Mesendoderm (in vitro differentiated cells): ENCODE measurements around the gene SLIT3.

ENCODE experiments used
- DNase-seq: peaks from one replicate; pipeline ENCODE4 v3.0.0; 2013
- H2AK5ac ChIP-seq: 2 replicates; pipeline ENCODE4 v1.6.1; 2013; ENCODE audit warnings: low read length, inconsistent platforms
- H2BK120ac ChIP-seq: 2 replicates; pipeline ENCODE4 v1.6.1; 2013; ENCODE audit warnings: low read depth, mild to moderate bottlenecking, low read length, moderate library complexity, mixed read lengths
- H2BK15ac ChIP-seq: replicated peaks from 2 replicates; pipeline ENCODE4 v1.6.1; 2013; ENCODE audit warnings: low read depth, mild to moderate bottlenecking, moderate library complexity
- H2BK5ac ChIP-seq: 2 replicates; pipeline ENCODE4 v1.6.1; 2013; ENCODE audit warnings: low read length, inconsistent platforms
- H3K18ac ChIP-seq: 2 replicates; pipeline ENCODE4 v1.6.1; 2013; ENCODE audit warnings: mild to moderate bottlenecking, low read length, mixed read lengths
- H3K23ac ChIP-seq: one replicate; pipeline ENCODE4 v1.6.1; 2013; ENCODE audit warnings: low read length
- H3K27ac ChIP-seq: 2 replicates; pipeline ENCODE4 v1.5.1; 2013; ENCODE audit warnings: low read depth, mild to moderate bottlenecking, inconsistent platforms, low read length, moderate library complexity
- H3K27me3 ChIP-seq: 2 replicates; pipeline ENCODE4 v1.6.1; 2013; ENCODE audit warnings: low read length, control low read depth, mild to moderate bottlenecking, inconsistent platforms; ENCODE audit not compliant: insufficient read depth, poor library complexity
- H3K36me3 ChIP-seq: 2 replicates; pipeline ENCODE4 v1.6.1; 2013; ENCODE audit warnings: low read length, inconsistent platforms; ENCODE audit not compliant: control insufficient read depth, insufficient read depth
- H3K4ac ChIP-seq: one replicate; pipeline ENCODE4 v1.6.1; 2013; ENCODE audit warnings: low read depth, mild to moderate bottlenecking, low read length, moderate library complexity
- H3K4me1 ChIP-seq: 2 replicates; pipeline ENCODE4 v1.6.1; 2013; ENCODE audit warnings: low read depth, low read length, inconsistent platforms; ENCODE audit not compliant: control insufficient read depth
- H3K4me2 ChIP-seq: 2 replicates; pipeline ENCODE4 v1.6.1; 2013; ENCODE audit warnings: low read length
- H3K4me3 ChIP-seq: 2 replicates; pipeline ENCODE4 v1.5.1; 2013; ENCODE audit warnings: mild to moderate bottlenecking, low read length
- H3K56ac ChIP-seq: one replicate; pipeline ENCODE4 v1.6.1; 2013; ENCODE audit warnings: low read length
- H3K79me1 ChIP-seq: 2 replicates; pipeline ENCODE4 v1.6.1; 2013; ENCODE audit warnings: low read length, inconsistent platforms
- H3K79me2 ChIP-seq: 2 replicates; pipeline ENCODE4 v1.6.1; 2013; ENCODE audit warnings: mild to moderate bottlenecking, low read length; ENCODE audit not compliant: control insufficient read depth, insufficient read depth
- H3K9ac ChIP-seq: 2 replicates; pipeline ENCODE4 v1.6.1; 2013; ENCODE audit warnings: low read length, inconsistent platforms
- H4K5ac ChIP-seq: one replicate; pipeline ENCODE4 v1.6.1; 2013; ENCODE audit warnings: low read length
- H4K8ac ChIP-seq: one replicate; pipeline ENCODE4 v1.6.1; 2013; ENCODE audit warnings: low read depth, mild to moderate bottlenecking, control low read depth, low read length, moderate library complexity
- WGBS: extraction: QIAGEN DNeasy Blood & Tissue Kit; methylation state at CpG from one replicate; pipeline ENCODE4 v1.1.7; 2013; ENCODE audit warnings: low lambda C conversion rate, missing lambda C conversion rate; ENCODE audit not compliant: insufficient coverage; ENCODE audit errors: extremely low coverage; 5-methylcytosine and 5-hydroxymethylcytosine counted together

The SLIT3 gene

GRCh38 chr5:169272731-169273427 is 28.1 kb downstream of the SLIT3 start:
- H2BK120ac ChIP-seq, result no peak overlapping the region
- H4K5ac ChIP-seq, result no peak overlapping the region
- H3K27ac ChIP-seq, result no peak overlapping the region
- H3K4me1 ChIP-seq, result no peaks in the 10 kb centered on the region
- no CpG with 5 or more reads among the region's 12 CpGs for WGBS
- H3K9ac ChIP-seq, result no peak overlapping the region
- H3K18ac ChIP-seq, result no peak overlapping the region
- no peaks in the 10 kb centered on the region for H3K79me1 ChIP-seq
- no peak overlapping the region for H4K8ac ChIP-seq
- H2AK5ac ChIP-seq, result no peak overlapping the region
- H3K79me2 ChIP-seq, result no peaks in the 10 kb centered on the region
- DNase-seq, result no peak
- H3K4me3 ChIP-seq, result no peak overlapping the region
- no peak overlapping the region for H3K4me2 ChIP-seq
- no peak overlapping the region for H2BK15ac ChIP-seq
- no peaks in the 10 kb centered on the region for H3K27me3 ChIP-seq
- H3K56ac ChIP-seq, result no peak overlapping the region
- H3K36me3 ChIP-seq, result no peaks in the 10 kb centered on the region
- H2BK5ac ChIP-seq, result no peak overlapping the region
- no peak overlapping the region for H3K23ac ChIP-seq
- no peak overlapping the region for H3K4ac ChIP-seq

DNA sequence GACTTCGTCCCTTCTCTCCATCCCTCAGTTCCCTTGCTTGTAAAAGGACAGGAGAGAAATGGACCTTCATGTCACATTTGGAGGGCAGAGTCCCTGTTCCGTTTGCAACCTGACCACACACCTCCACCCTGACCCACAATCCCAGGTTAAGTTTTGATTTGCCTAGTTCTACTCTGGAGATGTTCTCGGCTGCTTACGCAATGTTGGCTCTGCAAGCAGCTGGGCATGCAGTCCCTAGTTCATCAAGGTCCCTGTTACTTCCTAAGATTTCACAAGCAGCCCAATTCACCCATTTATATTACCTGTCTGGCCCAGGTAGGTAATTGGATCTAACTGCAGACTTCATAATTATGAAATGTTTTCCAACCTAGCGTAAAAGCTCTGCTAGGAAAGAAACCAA is 28.8 kb downstream of the SLIT3 start:
- no peaks in the 10 kb centered on the region for H3K36me3 ChIP-seq
- no peak overlapping the region for H3K4ac ChIP-seq
- no peak overlapping the region for H4K8ac ChIP-seq
- H2AK5ac ChIP-seq, result no peak overlapping the region
- H3K4me2 ChIP-seq, result no peak overlapping the region
- H2BK15ac ChIP-seq, result no peak overlapping the region
- H4K5ac ChIP-seq, result no peak overlapping the region
- H3K4me3 ChIP-seq, result no peak overlapping the region
- WGBS, result no CpG with 5 or more reads among the region's 5 CpGs
- no peaks in the 10 kb centered on the region for H3K79me1 ChIP-seq
- H2BK120ac ChIP-seq, result no peak overlapping the region
- H3K9ac ChIP-seq, result no peak overlapping the region
- H2BK5ac ChIP-seq, result no peak overlapping the region
- no peak overlapping the region for H3K27ac ChIP-seq
- H3K27me3 ChIP-seq, result no peaks in the 10 kb centered on the region
- H3K18ac ChIP-seq, result no peak overlapping the region
- H3K23ac ChIP-seq, result no peak overlapping the region
- H3K4me1 ChIP-seq, result no peaks in the 10 kb centered on the region
- no peaks in the 10 kb centered on the region for H3K79me2 ChIP-seq
- no peak overlapping the region for H3K56ac ChIP-seq
- DNase-seq, result no peak

- DNase-seq, result no peak
- no peak overlapping the region for H4K5ac ChIP-seq
- H3K4ac ChIP-seq, result no peak overlapping the region
- H3K36me3 ChIP-seq, result no peaks in the 10 kb centered on the region
- no peak overlapping the region for H3K18ac ChIP-seq
- H3K4me1 ChIP-seq, result no peaks in the 10 kb centered on the region
- no peak overlapping the region for H3K56ac ChIP-seq
- no peak overlapping the region for H3K9ac ChIP-seq
- H3K79me2 ChIP-seq, result no peaks in the 10 kb centered on the region
- no peaks in the 10 kb centered on the region for H3K27me3 ChIP-seq
- H3K27ac ChIP-seq, result no peak overlapping the region
- no peak overlapping the region for H4K8ac ChIP-seq
- H2AK5ac ChIP-seq, result no peak overlapping the region
- no peak overlapping the region for H3K23ac ChIP-seq
- no CpG with 5 or more reads among the region's 3 CpGs for WGBS
- no peak overlapping the region for H2BK120ac ChIP-seq
- H3K79me1 ChIP-seq, result no peaks in the 10 kb centered on the region
- H2BK15ac ChIP-seq, result no peak overlapping the region
- no peak overlapping the region for H3K4me3 ChIP-seq
- no peak overlapping the region for H2BK5ac ChIP-seq
- no peak overlapping the region for H3K4me2 ChIP-seq
Measured at GRCh38 chr5:169270827-169271226, 30.1 kb downstream of the SLIT3 start.

DNA sequence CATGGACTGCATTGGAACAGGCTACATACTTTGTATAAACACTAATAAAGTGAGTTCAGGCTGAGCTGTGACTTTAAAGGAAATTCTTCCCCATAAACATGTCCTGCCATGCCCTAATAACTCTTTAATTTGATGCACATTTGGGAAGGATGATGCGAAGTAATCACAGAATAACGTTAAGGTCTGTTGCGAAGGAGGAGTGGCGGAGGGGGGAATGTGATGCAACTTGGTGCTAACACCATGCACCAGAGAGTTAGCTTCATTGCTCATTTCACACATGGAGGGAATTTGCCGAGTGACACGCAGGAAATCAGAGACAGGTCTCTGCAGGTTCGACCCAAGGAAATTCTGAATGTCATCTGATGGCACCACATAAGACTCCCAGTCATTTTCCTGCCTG is 32.9 kb downstream of the SLIT3 start:
- no peak overlapping the region for H3K4ac ChIP-seq
- H3K4me1 ChIP-seq, result no peaks in the 10 kb centered on the region
- no peak overlapping the region for H3K4me3 ChIP-seq
- H3K56ac ChIP-seq, result no peak overlapping the region
- H3K36me3 ChIP-seq, result no peaks in the 10 kb centered on the region
- H3K79me1 ChIP-seq, result no peaks in the 10 kb centered on the region
- no peak overlapping the region for H3K18ac ChIP-seq
- H3K27me3 ChIP-seq, result no peaks in the 10 kb centered on the region
- H3K9ac ChIP-seq, result no peak overlapping the region
- H3K79me2 ChIP-seq, result no peaks in the 10 kb centered on the region
- H2BK120ac ChIP-seq, result no peak overlapping the region
- H3K23ac ChIP-seq, result no peak overlapping the region
- DNase-seq, result peak; percentile 20
- no peak overlapping the region for H3K4me2 ChIP-seq
- no peak overlapping the region for H2AK5ac ChIP-seq
- H3K27ac ChIP-seq, result no peak overlapping the region
- H2BK15ac ChIP-seq, result no peak overlapping the region
- no CpG with 5 or more reads among the region's 7 CpGs for WGBS
- H2BK5ac ChIP-seq, result no peak overlapping the region
- no peak overlapping the region for H4K8ac ChIP-seq
- H4K5ac ChIP-seq, result no peak overlapping the region

DNA sequence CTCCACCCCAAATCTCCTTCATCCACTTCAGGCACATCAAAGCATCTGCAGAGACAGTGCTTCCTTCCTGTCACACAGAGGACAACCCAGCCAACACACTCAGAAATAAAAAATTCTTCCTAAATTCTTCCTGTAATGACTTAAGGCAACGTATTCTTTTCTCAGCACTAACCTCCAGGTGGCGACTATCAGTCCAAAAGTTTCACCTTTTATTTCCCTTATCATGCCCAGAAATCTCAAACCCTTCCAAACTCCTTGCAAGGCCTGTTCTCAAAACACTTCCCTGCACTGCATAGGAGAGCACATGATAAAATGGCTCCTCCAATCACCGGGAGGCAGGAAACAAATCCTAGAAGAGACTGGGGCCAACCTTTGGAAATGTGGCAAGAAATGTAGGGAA is 35.1 kb downstream of the SLIT3 start:
- no peak overlapping the region for H2BK5ac ChIP-seq
- no peak overlapping the region for H3K9ac ChIP-seq
- no peak overlapping the region for H2BK15ac ChIP-seq
- no peak overlapping the region for H2AK5ac ChIP-seq
- no peak overlapping the region for H2BK120ac ChIP-seq
- no peak overlapping the region for H3K18ac ChIP-seq
- H4K8ac ChIP-seq, result no peak overlapping the region
- no peaks in the 10 kb centered on the region for H3K79me1 ChIP-seq
- peak; percentile 67 for DNase-seq
- H3K4me1 ChIP-seq, result no peaks in the 10 kb centered on the region
- no peak overlapping the region for H3K27ac ChIP-seq
- no CpG with 5 or more reads among the region's 3 CpGs for WGBS
- H3K79me2 ChIP-seq, result no peaks in the 10 kb centered on the region
- no peak overlapping the region for H3K4ac ChIP-seq
- no peak overlapping the region for H3K4me2 ChIP-seq
- no peaks in the 10 kb centered on the region for H3K36me3 ChIP-seq
- no peak overlapping the region for H4K5ac ChIP-seq
- no peak overlapping the region for H3K4me3 ChIP-seq
- no peak overlapping the region for H3K23ac ChIP-seq
- no peaks in the 10 kb centered on the region for H3K27me3 ChIP-seq
- no peak overlapping the region for H3K56ac ChIP-seq

DNA sequence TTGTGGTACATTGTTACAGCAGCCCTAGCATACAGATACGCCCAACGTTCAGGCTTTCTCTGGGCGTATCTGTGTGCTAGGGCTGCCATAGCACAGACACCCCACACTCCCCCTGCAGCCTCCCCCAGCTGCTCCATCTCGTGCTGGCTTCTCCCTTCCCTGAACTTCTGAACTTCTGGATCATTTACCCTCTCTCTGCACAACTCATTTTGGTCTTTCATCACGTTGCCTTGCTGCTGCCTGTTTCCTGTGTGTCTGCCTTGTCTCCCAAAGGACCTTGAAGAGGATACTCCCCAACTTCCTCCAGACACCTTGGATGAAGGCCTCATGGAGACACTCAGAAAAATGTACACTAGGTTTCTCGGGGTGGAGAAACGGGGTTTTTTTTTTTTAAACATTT is 37.3 kb downstream of the SLIT3 start:
- Histone ChIP-seq H2BK5ac (no peak overlapping the region), H3K4me2 (no peak overlapping the region), H3K79me1 (no peaks in the 10 kb centered on the region), H3K79me2 (no peaks in the 10 kb centered on the region), H4K5ac (no peak overlapping the region), H3K4me1 (no peaks in the 10 kb centered on the region), H3K27ac (no peak overlapping the region), H3K23ac (no peak overlapping the region), H3K27me3 (no peaks in the 10 kb centered on the region), H3K4ac (no peak overlapping the region), H3K18ac (no peak overlapping the region), H2BK15ac (no peak overlapping the region), H3K4me3 (no peak overlapping the region), H3K56ac (no peak overlapping the region), H3K9ac (no peak overlapping the region), H4K8ac (no peak overlapping the region), H2BK120ac (no peak overlapping the region), H2AK5ac (no peak overlapping the region), H3K36me3 (no peaks in the 10 kb centered on the region)
- DNase-seq, result no peak
- no CpG with 5 or more reads among the region's 7 CpGs for WGBS
